NCI-H345 treated with DMSO at 0.1 percent for 48 hours (cell line): ENCODE data around the gene RNF212B.
A peak's percentile ranks its signal among the peaks of the same experiment; 100 is the strongest.

Experiments
- DNase-seq: peaks from one replicate; lab custom pipeline; 2025; ENCODE audit not compliant: unreplicated experiment; lab: John Stamatoyannopoulos, UW

The RNF212B gene

GRCh38 chr14:23319746-23320583 is 82.2 kb downstream of the RNF212B start:
- DNase-seq = no peak

- DNase-seq = peak; percentile 99
These were observed 83.1 kb downstream of the RNF212B start, which contains the start of gene PABPN1 for GRCh38 chr14:23320584-23321571. TSS of gene PABPN1 (plus strand) at chr14:23321457. CDS start at chr14:23321470, 13 bp downstream.

- no peak for DNase-seq
These were observed 84.1 kb downstream of the RNF212B start for GRCh38 chr14:23321572-23322547.
